Left hindlimb (tissue), 1 donor: ENCODE data around the gene ZNF474.

Experiments used
- DNase-seq: peaks from one replicate; pipeline ENCODE4 v3.0.0-alpha.2; 2018

The ZNF474 gene

GRCh38 chr5:122154910-122155309 lies 25.6 kb downstream of the ZNF474 start:
- peak; percentile 41 for DNase-seq

GRCh38 chr5:122155546-122155945 lies 26.2 kb downstream of the ZNF474 start:
- no peak for DNase-seq

- DNase-seq: no peak
Observed at GRCh38 chr5:122156724-122157325, 27.5 kb downstream of the ZNF474 start.

GRCh38 chr5:122162100-122162638 lies 32.8 kb downstream of the ZNF474 start:
- no peak for DNase-seq

- no peak for DNase-seq
Observed at GRCh38 chr5:122163121-122164069, 34.0 kb downstream of the ZNF474 start.

- no peak for DNase-seq
Observed at GRCh38 chr5:122164070-122164435, 34.7 kb downstream of the ZNF474 start.

GRCh38 chr5:122164831-122165558 lies 35.6 kb downstream of the ZNF474 start:
- no peak for DNase-seq

- no peak for DNase-seq
Observed at GRCh38 chr5:122165559-122166078, 36.3 kb downstream of the ZNF474 start.

- no peak for DNase-seq
Observed at GRCh38 chr5:122169350-122170103, 40.2 kb downstream of the ZNF474 start.

- no peak for DNase-seq
Observed at GRCh38 chr5:122170620-122171019, 41.3 kb downstream of the ZNF474 start.

- no peak for DNase-seq
Observed at GRCh38 chr5:122172207-122172606, 42.9 kb downstream of the ZNF474 start.

GRCh38 chr5:122173474-122174415 lies 44.4 kb downstream of the ZNF474 start:
- DNase-seq: peak; percentile 36

GRCh38 chr5:122175091-122175490 lies 45.7 kb downstream of the ZNF474 start:
- no peak for DNase-seq

GRCh38 chr5:122175852-122176251 lies 46.5 kb downstream of the ZNF474 start:
- DNase-seq: no peak

GRCh38 chr5:122177161-122177560 lies 47.8 kb downstream of the ZNF474 start:
- no peak for DNase-seq

GRCh38 chr5:122179701-122180100 lies 50.4 kb downstream of the ZNF474 start:
- no peak for DNase-seq

- no peak for DNase-seq
Observed at GRCh38 chr5:122180146-122180712, 50.9 kb downstream of the ZNF474 start.

GRCh38 chr5:122180863-122181548 lies 51.7 kb downstream of the ZNF474 start:
- no peak for DNase-seq

- DNase-seq: no peak
Observed at GRCh38 chr5:122181863-122182262, 52.5 kb downstream of the ZNF474 start.

GRCh38 chr5:122182491-122182921 lies 53.2 kb downstream of the ZNF474 start:
- peak; percentile 48 for DNase-seq
